Measurements from ENCODE around the gene ZNF346.

DNA sequence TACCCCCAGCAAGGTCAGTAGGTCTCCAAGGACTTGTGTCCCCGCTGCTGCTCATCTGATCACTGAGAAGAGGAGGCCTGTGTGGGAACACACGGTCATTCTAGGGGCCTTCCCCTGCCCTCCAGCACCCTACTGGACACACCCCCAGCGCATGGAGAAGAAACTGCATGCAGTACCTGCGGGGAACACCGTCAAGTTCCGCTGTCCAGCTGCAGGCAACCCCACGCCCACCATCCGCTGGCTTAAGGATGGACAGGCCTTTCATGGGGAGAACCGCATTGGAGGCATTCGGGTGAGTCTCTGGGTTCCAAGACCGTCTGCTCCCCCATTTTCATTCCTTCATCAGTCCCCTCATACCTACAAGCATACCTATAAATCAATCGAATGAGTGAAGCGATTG lies 68.3 kb downstream of the ZNF346 start:
- TF ChIP-seq POLR2A (IDR thresholded peaks at IDR 0.05; ENCODE audit: extremely low read depth, insufficient read length) = no peak
- TF ChIP-seq, protein P1, sequence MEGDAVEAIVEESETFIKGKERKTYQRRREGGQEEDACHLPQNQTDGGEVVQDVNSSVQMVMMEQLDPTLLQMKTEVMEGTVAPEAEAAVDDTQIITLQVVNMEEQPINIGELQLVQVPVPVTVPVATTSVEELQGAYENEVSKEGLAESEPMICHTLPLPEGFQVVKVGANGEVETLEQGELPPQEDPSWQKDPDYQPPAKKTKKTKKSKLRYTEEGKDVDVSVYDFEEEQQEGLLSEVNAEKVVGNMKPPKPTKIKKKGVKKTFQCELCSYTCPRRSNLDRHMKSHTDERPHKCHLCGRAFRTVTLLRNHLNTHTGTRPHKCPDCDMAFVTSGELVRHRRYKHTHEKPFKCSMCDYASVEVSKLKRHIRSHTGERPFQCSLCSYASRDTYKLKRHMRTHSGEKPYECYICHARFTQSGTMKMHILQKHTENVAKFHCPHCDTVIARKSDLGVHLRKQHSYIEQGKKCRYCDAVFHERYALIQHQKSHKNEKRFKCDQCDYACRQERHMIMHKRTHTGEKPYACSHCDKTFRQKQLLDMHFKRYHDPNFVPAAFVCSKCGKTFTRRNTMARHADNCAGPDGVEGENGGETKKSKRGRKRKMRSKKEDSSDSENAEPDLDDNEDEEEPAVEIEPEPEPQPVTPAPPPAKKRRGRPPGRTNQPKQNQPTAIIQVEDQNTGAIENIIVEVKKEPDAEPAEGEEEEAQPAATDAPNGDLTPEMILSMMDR (IDR thresholded peaks at IDR 0.05; ENCODE audit: low read depth, low read length) = no peak
